Colonic mucosa (tissue), 4 donors: Measurements from ENCODE around the gene SPSB1. TPM values are rescaled to one million over a fixed set of nuclear protein-coding genes. Genes with fewer than 3 reads are reported as not detected.
A peak's percentile ranks its signal among the peaks of the same experiment; 100 is the strongest.

Source experiments
- DNase-seq: peaks from one replicate; pipeline ENCODE4 v3.0.0-alpha.2; 2020
- H3K27ac ChIP-seq: fragments of 200-600 bp; one replicate; pipeline ENCODE4 v1.8.0; 2021
- H3K27me3 ChIP-seq: fragments of 200-600 bp; one replicate; pipeline ENCODE4 v1.8.0; 2021
- H3K36me3 ChIP-seq: fragments of 200-600 bp; one replicate; pipeline ENCODE4 v1.8.0; 2021
- H3K4me1 ChIP-seq: fragments of 200-600 bp; one replicate; pipeline ENCODE4 v1.8.0; 2021; ENCODE audit warnings: mild to moderate bottlenecking
- H3K4me3 ChIP-seq: fragments of 200-600 bp; one replicate; pipeline ENCODE4 v1.8.0; 2021
- H3K9ac ChIP-seq, 2 donors: one replicate each; pipeline ENCODE4 v1.7.0; 2013; ENCODE audit warnings: control low read depth in 2 of 2, low read depth in 2 of 2, low read length in 2 of 2
- H3K9me3 ChIP-seq: fragments of 200-600 bp; one replicate; pipeline ENCODE4 v1.8.0; 2021
- intact Hi-C: fragments of 100-400 bp; cut with DNase I; formaldehyde crosslinking; loops from one replicate; pipeline ENCODE4 v1.14.1; 2022
- total RNA-seq, 2 donors: library from RNA; stranded (reverse); fragmentation: NEBNext Ultra II Directional in 1 of 2; extraction: Animal tissue kit (Norgen Biotek cat#: 25700) in 1 of 2; gene quantifications; one replicate each; pipeline ENCODE4 v1.2.1, GENCODE V29; 2021
- TF ChIP-seq, protein P1 (sequence below): fragments of 200-600 bp; IDR thresholded peaks from one replicate; pipeline ENCODE4 v1.8.0; 2022; ENCODE audit warnings: antibody characterized with exemption, mild to moderate bottlenecking
- donor health status: healthy.
- donor health status: DM: no; HTN: no; CAD: no.
- donor health status: DM: no; HTN: no; CAD: no.

SPSB1 gene
- total RNA-seq, 2 donors from 2014 or later: 14.9 to 28.7 TPM

DNA sequence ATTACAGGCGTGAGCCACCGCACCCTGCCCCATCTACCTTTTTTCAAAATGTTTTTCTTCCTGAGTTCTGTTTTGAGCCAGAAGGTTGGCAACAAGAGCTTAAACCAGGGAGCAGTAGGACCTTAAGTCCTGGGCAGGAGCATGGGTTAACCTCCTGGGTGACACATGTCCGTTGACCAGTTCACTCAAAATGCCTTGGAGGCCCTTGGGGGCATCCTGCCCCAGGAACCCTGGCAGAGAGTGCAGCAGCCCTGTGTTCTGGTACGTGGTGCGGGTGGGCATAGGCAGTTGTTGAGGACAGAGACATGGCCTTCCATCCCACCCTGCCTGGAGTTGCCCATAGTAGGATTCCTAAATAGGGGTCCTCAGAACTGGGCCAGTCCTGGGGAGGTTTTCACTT is 46.5 kb upstream of the SPSB1 start:
- Histone ChIP-seq H3K36me3 (no peaks in the 10 kb centered on the region), H3K27ac (no peak overlapping the region), H3K9me3 (no peaks in the 10 kb centered on the region), H3K4me1 (peaks cover 15% of the 10 kb centered on the region), H3K4me3 (no peak overlapping the region), H3K27me3 (no peaks in the 10 kb centered on the region), H3K9ac (no peak overlapping the region)
- no peak for DNase-seq
- intact Hi-C loops: no loop called here
- TF ChIP-seq, protein P1, sequence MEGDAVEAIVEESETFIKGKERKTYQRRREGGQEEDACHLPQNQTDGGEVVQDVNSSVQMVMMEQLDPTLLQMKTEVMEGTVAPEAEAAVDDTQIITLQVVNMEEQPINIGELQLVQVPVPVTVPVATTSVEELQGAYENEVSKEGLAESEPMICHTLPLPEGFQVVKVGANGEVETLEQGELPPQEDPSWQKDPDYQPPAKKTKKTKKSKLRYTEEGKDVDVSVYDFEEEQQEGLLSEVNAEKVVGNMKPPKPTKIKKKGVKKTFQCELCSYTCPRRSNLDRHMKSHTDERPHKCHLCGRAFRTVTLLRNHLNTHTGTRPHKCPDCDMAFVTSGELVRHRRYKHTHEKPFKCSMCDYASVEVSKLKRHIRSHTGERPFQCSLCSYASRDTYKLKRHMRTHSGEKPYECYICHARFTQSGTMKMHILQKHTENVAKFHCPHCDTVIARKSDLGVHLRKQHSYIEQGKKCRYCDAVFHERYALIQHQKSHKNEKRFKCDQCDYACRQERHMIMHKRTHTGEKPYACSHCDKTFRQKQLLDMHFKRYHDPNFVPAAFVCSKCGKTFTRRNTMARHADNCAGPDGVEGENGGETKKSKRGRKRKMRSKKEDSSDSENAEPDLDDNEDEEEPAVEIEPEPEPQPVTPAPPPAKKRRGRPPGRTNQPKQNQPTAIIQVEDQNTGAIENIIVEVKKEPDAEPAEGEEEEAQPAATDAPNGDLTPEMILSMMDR: no peak

GRCh38 chr1:9246841-9247785 is 45.6 kb upstream of the SPSB1 start:
- TF ChIP-seq, protein P1: no peak
- no peaks in the 10 kb centered on the region for H3K27me3 ChIP-seq
- peaks cover 15% of the 10 kb centered on the region for H3K4me1 ChIP-seq
- no peak overlapping the region for H3K9ac ChIP-seq
- no peak overlapping the region for H3K4me3 ChIP-seq
- intact Hi-C loops: no loop called here
- no peak overlapping the region for H3K27ac ChIP-seq
- H3K9me3 ChIP-seq: no peaks in the 10 kb centered on the region
- no peak for DNase-seq
- H3K36me3 ChIP-seq: no peaks in the 10 kb centered on the region

- no peaks in the 10 kb centered on the region for H3K27me3 ChIP-seq
- peaks cover 15% of the 10 kb centered on the region for H3K4me1 ChIP-seq
- no peak overlapping the region for H3K27ac ChIP-seq
- TF ChIP-seq, protein P1: no peak
- no peak overlapping the region for H3K9ac ChIP-seq
- no peaks in the 10 kb centered on the region for H3K36me3 ChIP-seq
- intact Hi-C loops: no loop called here
- H3K4me3 ChIP-seq: no peak overlapping the region
- no peak for DNase-seq
- H3K9me3 ChIP-seq: no peaks in the 10 kb centered on the region
Observed at GRCh38 chr1:9247894-9248293, 44.8 kb upstream of the SPSB1 start.

DNA sequence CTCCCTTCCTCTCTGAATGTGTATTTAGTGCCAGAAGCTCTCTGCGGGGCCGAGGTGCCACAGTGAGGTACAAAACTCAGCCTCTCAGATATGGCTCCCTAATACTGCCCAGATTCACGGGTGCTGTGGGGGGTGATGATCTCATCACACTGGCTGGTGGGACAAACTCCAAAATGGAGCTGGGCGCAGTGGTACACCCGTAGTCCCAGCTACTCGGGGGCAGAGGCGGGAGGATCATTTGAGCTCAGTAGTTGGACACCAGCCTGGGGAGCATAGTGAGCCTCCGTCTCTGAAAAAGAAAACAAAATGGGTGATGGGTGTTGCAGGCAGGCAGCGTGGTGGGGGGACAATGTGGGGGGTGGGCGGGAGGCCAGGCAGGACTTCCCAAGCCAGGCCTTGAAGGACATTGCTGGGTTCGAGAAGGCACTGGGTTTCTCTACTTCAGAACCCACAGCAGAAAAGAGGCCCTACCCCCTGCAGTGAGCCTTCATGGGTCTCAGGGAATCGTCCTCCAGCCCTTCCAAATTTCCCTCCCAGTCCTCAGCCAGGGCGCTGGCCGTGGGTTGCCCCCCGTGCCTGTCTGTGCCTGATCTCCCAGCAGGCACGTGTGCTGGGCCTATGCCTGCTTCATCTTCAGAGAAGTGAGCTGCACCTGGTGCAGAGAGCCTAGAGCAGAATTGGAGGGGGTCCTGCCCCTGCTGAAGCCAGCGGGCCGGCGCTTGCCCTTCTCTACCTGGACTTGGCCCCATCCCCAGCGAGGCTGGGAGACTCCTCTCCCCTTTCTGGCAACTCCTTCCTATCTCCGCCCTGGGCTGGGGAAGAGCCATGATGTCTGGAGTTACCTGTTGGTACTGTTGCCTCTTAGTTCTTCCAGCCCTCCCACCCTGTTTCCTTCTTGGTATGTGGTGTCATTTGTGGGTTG is 44.1 kb upstream of the SPSB1 start:
- Histone ChIP-seq H3K4me1 (peaks cover 15% of the 10 kb centered on the region), H3K9me3 (no peaks in the 10 kb centered on the region), H3K36me3 (no peaks in the 10 kb centered on the region), H3K27ac (no peak overlapping the region), H3K4me3 (no peak overlapping the region), H3K9ac (peak overlapping the region in 1 of 2 donors; percentile 12), H3K27me3 (no peaks in the 10 kb centered on the region)
- intact Hi-C loops: no loop called here
- TF ChIP-seq, protein P1: no peak
- no peak for DNase-seq

GRCh38 chr1:9249263-9249533 is 43.5 kb upstream of the SPSB1 start:
- intact Hi-C loops: no loop called here
- H3K36me3 ChIP-seq: no peaks in the 10 kb centered on the region
- no peak overlapping the region for H3K27ac ChIP-seq
- H3K9me3 ChIP-seq: no peaks in the 10 kb centered on the region
- peak overlapping the region in 1 of 2 donors; percentile 12 for H3K9ac ChIP-seq
- H3K27me3 ChIP-seq: no peaks in the 10 kb centered on the region
- peaks cover 13% of the 10 kb centered on the region for H3K4me1 ChIP-seq
- H3K4me3 ChIP-seq: no peak overlapping the region
- no peak for DNase-seq
- TF ChIP-seq, protein P1: no peak
